Measurements from ENCODE around the gene CBX3.

CBX3 gene

GRCh38 chr7:26195182-26195581 lies 6.4 kb upstream of the CBX3 start:
- H3K36me3 ChIP-seq (ENCODE audit: low read depth) = peaks cover 100% of the 10 kb centered on the region
- TF ChIP-seq CTCF (IDR thresholded peaks at IDR 0.05; ENCODE audit: poor library complexity, severe bottlenecking) = no peak
- no peaks in the 10 kb centered on the region for H3K9me3 ChIP-seq (ENCODE audit: severe bottlenecking)
- peak overlapping the region; percentile 2 for H3K27ac ChIP-seq (ENCODE audit: poor library complexity, severe bottlenecking)
- DNase-seq (ENCODE audit: low spot score) = no peak
- no peak overlapping the region for H3K4me3 ChIP-seq (ENCODE audit: severe bottlenecking)
- peaks cover 29% of the 10 kb centered on the region for H3K4me1 ChIP-seq (ENCODE audit: insufficient read depth, poor library complexity, severe bottlenecking)
- no peaks in the 10 kb centered on the region for H3K27me3 ChIP-seq (ENCODE audit: insufficient read depth, poor library complexity, severe bottlenecking)
- ATAC-seq (ENCODE audit: low read depth) = no peak

- no peak for DNase-seq (ENCODE audit: low spot score)
- Histone ChIP-seq H3K27ac (ENCODE audit: poor library complexity, severe bottlenecking) (peak overlapping the region; percentile 90), H3K36me3 (ENCODE audit: low read depth) (peaks cover 94% of the 10 kb centered on the region), H3K27me3 (ENCODE audit: insufficient read depth, poor library complexity, severe bottlenecking) (no peaks in the 10 kb centered on the region), H3K4me3 (ENCODE audit: severe bottlenecking) (no peak overlapping the region), H3K4me1 (ENCODE audit: insufficient read depth, poor library complexity, severe bottlenecking) (peaks cover 29% of the 10 kb centered on the region), H3K9me3 (ENCODE audit: severe bottlenecking) (no peaks in the 10 kb centered on the region)
- TF ChIP-seq CTCF (IDR thresholded peaks at IDR 0.05; ENCODE audit: poor library complexity, severe bottlenecking) = no peak
- ATAC-seq (ENCODE audit: low read depth) = no peak
Measured at GRCh38 chr7:26195867-26196657, 5.5 kb upstream of the CBX3 start.

- no peak for ATAC-seq (ENCODE audit: low read depth)
- peak overlapping the region; percentile 90 for H3K27ac ChIP-seq (ENCODE audit: poor library complexity, severe bottlenecking)
- peaks cover 29% of the 10 kb centered on the region for H3K4me1 ChIP-seq (ENCODE audit: insufficient read depth, poor library complexity, severe bottlenecking)
- H3K9me3 ChIP-seq (ENCODE audit: severe bottlenecking) = no peaks in the 10 kb centered on the region
- H3K27me3 ChIP-seq (ENCODE audit: insufficient read depth, poor library complexity, severe bottlenecking) = no peaks in the 10 kb centered on the region
- TF ChIP-seq CTCF (IDR thresholded peaks at IDR 0.05; ENCODE audit: poor library complexity, severe bottlenecking) = no peak
- peaks cover 80% of the 10 kb centered on the region for H3K36me3 ChIP-seq (ENCODE audit: low read depth)
- DNase-seq (ENCODE audit: low spot score) = no peak
- peak overlapping the region; percentile 97 for H3K4me3 ChIP-seq (ENCODE audit: severe bottlenecking)
Measured at GRCh38 chr7:26197153-26198115, 4.1 kb upstream of the CBX3 start.

GRCh38 chr7:26198133-26198780 lies 3.3 kb upstream of the CBX3 start:
- Histone ChIP-seq H3K4me1 (ENCODE audit: insufficient read depth, poor library complexity, severe bottlenecking) (peaks cover 29% of the 10 kb centered on the region), H3K27me3 (ENCODE audit: insufficient read depth, poor library complexity, severe bottlenecking) (no peaks in the 10 kb centered on the region), H3K36me3 (ENCODE audit: low read depth) (peaks cover 78% of the 10 kb centered on the region), H3K4me3 (ENCODE audit: severe bottlenecking) (peak overlapping the region; percentile 97), H3K27ac (ENCODE audit: poor library complexity, severe bottlenecking) (peak overlapping the region; percentile 90), H3K9me3 (ENCODE audit: severe bottlenecking) (no peaks in the 10 kb centered on the region)
- ATAC-seq (ENCODE audit: low read depth) (no peak), DNase-seq (ENCODE audit: low spot score) (no peak)
- peak; percentile 86 for TF ChIP-seq CTCF (IDR thresholded peaks at IDR 0.05; ENCODE audit: poor library complexity, severe bottlenecking)
